Liver (tissue), 9 donors: Measurements from ENCODE around the gene SNRPN. TPM values are rescaled to one million over a fixed set of nuclear protein-coding genes. Genes with fewer than 3 reads are reported as not detected.
"Not testable (repeated sequence)": the region's sequence is repeated elsewhere in the genome, so short reads cannot be mapped to it uniquely, and the experiment has no call there.

Experiments
- DNase-seq: peaks from one replicate; pipeline ENCODE4 v3.0.0-alpha.2; 2017; ENCODE audit warnings: low spot score
- H3K27ac ChIP-seq, 2 donors: one replicate each; pipeline ENCODE4 v1.7.0; 2013; ENCODE audit warnings: inconsistent platforms in 2 of 2, low read length in 2 of 2, control low read depth in 1 of 2, low read depth in 1 of 2, mild to moderate bottlenecking in 1 of 2
- H3K27me3 ChIP-seq, 4 donors: one replicate each; pipeline versions ENCODE4 v1.6.1 to v1.7.0; 2013; ENCODE audit warnings: low read length in 3 of 4, inconsistent platforms in 1 of 4, mild to moderate bottlenecking in 1 of 4, moderate library complexity in 1 of 4; ENCODE audit not compliant: control insufficient read depth in 4 of 4, insufficient read depth in 4 of 4
- H3K36me3 ChIP-seq, 4 donors: one replicate each; pipeline versions ENCODE4 v1.6.1 to v1.7.0; 2013; ENCODE audit warnings: low read length in 3 of 4, mild to moderate bottlenecking in 3 of 4, low read depth in 1 of 4, moderate library complexity in 1 of 4; ENCODE audit not compliant: control insufficient read depth in 4 of 4, insufficient read depth in 3 of 4
- H3K4me1 ChIP-seq, 4 donors: one replicate each; pipeline versions ENCODE4 v1.6.1 to v1.7.0; 2013; ENCODE audit warnings: low read length in 3 of 4, mild to moderate bottlenecking in 3 of 4, moderate library complexity in 1 of 4; ENCODE audit not compliant: control insufficient read depth in 4 of 4, insufficient read depth in 4 of 4
- H3K4me3 ChIP-seq, 3 donors: one replicate each; pipeline versions ENCODE4 v1.6.1 to v1.7.0; 2013; ENCODE audit warnings: low read length in 3 of 3, control low read depth in 1 of 3, low read depth in 1 of 3, mild to moderate bottlenecking in 1 of 3
- H3K9ac ChIP-seq, 2 donors: one replicate each; pipeline ENCODE4 v1.7.0; 2013; ENCODE audit warnings: low read length in 2 of 2, mild to moderate bottlenecking in 2 of 2, moderate library complexity in 2 of 2, control low read depth in 1 of 2, low read depth in 1 of 2
- H3K9me3 ChIP-seq, 4 donors: one replicate each; pipeline versions ENCODE4 v1.6.1 to v1.7.0; 2013; ENCODE audit warnings: low read length in 3 of 4; ENCODE audit not compliant: control insufficient read depth in 4 of 4
- ATF3 ChIP-seq: IDR thresholded peaks from 2 replicates; pipeline ENCODE4 v1.6.1; 2016; ENCODE audit warnings: antibody characterized with exemption
- CTCF ChIP-seq: fragments of 150-350 bp; IDR thresholded peaks from 2 replicates; pipeline ENCODE4 v1.5.1; 2017; ENCODE audit warnings: improper control_type of control experiment, low read depth, low read length; ENCODE audit not compliant: missing input control
- EGR1 ChIP-seq, 2 donors: IDR thresholded peaks; 2 replicates each; pipeline ENCODE4 v1.6.1; 2016 to 2018; ENCODE audit warnings: antibody characterized with exemption in 2 of 2, low read depth in 2 of 2
- FOXA1 ChIP-seq: IDR thresholded peaks from 2 replicates; pipeline ENCODE4 v1.6.1; 2016; ENCODE audit warnings: antibody characterized with exemption
- FOXA2 ChIP-seq: IDR thresholded peaks from 2 replicates; pipeline ENCODE4 v1.6.1; 2016; ENCODE audit warnings: antibody characterized with exemption
- GABPA ChIP-seq, 2 donors: IDR thresholded peaks in 1 of 2; conservative IDR thresholded peaks in 1 of 2; 2 replicates each; pipeline ENCODE4 v1.6.1; 2016; ENCODE audit warnings: antibody characterized with exemption in 2 of 2, mild to moderate bottlenecking in 1 of 2, moderate library complexity in 1 of 2
- HNF4A ChIP-seq, 2 donors: conservative IDR thresholded peaks; 2 replicates each; pipeline ENCODE4 v1.6.1; 2016; ENCODE audit warnings: antibody characterized with exemption in 2 of 2, mild to moderate bottlenecking in 2 of 2
- HNF4G ChIP-seq: IDR thresholded peaks from 2 replicates; pipeline ENCODE4 v1.6.1; 2016; ENCODE audit warnings: antibody characterized with exemption
- JUND ChIP-seq, 2 donors: IDR thresholded peaks; 2 replicates each; pipeline ENCODE4 v1.6.1; 2016; ENCODE audit warnings: antibody characterized with exemption in 2 of 2
- MAX ChIP-seq: IDR thresholded peaks from 2 replicates; pipeline ENCODE4 v1.6.1; 2016; ENCODE audit warnings: antibody characterized with exemption
- NR2F2 ChIP-seq: IDR thresholded peaks from 2 replicates; pipeline ENCODE4 v1.6.1; 2016; ENCODE audit warnings: antibody characterized with exemption
- RAD21 ChIP-seq, 2 donors: IDR thresholded peaks; 2 replicates each; pipeline ENCODE4 v1.6.1; 2016; ENCODE audit warnings: antibody characterized with exemption in 2 of 2, mild to moderate bottlenecking in 2 of 2
- REST ChIP-seq: IDR thresholded peaks from 2 replicates; pipeline ENCODE4 v1.6.1; 2016; ENCODE audit warnings: antibody characterized with exemption, mild to moderate bottlenecking
- RXRA ChIP-seq, 2 donors: IDR thresholded peaks; 2 replicates each; pipeline ENCODE4 v1.6.1; 2017 to 2018; ENCODE audit warnings: antibody characterized with exemption in 2 of 2, mild to moderate bottlenecking in 1 of 2
- SP1 ChIP-seq: IDR thresholded peaks from 2 replicates; pipeline ENCODE4 v1.6.1; 2018; ENCODE audit warnings: antibody characterized with exemption, mild to moderate bottlenecking
- TAF1 ChIP-seq: conservative IDR thresholded peaks from 2 replicates; pipeline ENCODE4 v1.6.1; 2016; ENCODE audit warnings: antibody characterized with exemption, mild to moderate bottlenecking
- YY1 ChIP-seq: IDR thresholded peaks from 2 replicates; pipeline ENCODE4 v1.6.1; 2016; ENCODE audit warnings: antibody characterized with exemption, mild to moderate bottlenecking
- ZBTB33 ChIP-seq: IDR thresholded peaks from 2 replicates; pipeline ENCODE4 v1.6.1; 2016; ENCODE audit warnings: antibody characterized with exemption
- WGBS: extraction: QIAGEN DNeasy Blood & Tissue Kit; methylation state at CpG from one replicate; pipeline ENCODE4 v1.1.7; 2013; 5-methylcytosine and 5-hydroxymethylcytosine counted together
- polyA plus RNA-seq, 2 donors: library from polyadenylated mRNA; stranded (reverse) in 1 of 2; unstranded in 1 of 2; fragments of 200-250 nt in 1 of 2; fragments of >200 nt in 1 of 2; fragmentation: Nextera tagmentation in 1 of 2; extraction: Ambion mirVana in 1 of 2; gene quantifications; one replicate each; pipeline versions ENCODE4 v1.2.1 to v1.2.3, GENCODE V29; 2013 to 2015
- total RNA-seq, 2 donors: library from RNA; depleted of rRNA; stranded (reverse); fragments of >200 nt; gene quantifications; one replicate each; pipeline ENCODE4 v1.2.3, GENCODE V29; 2014
- donor health status: healthy.
- donor health status: healthy.
- donor health status: healthy.
- donor health status: healthy.
- donor health status: healthy.

Gene SNRPN
- total and polyA plus RNA-seq, 4 donors: 29.9 to 90.7 (median 44.4) TPM

- TF ChIP-seq ZBTB33 (no peak), FOXA1 (no peak)
Observed at GRCh38 chr15:24971772-24972171, 17.0 kb downstream of the SNRPN start (continued).

- Histone ChIP-seq H3K9me3 (peaks cover 2 to 13% (median 4%) of the 10 kb centered on the region in 4 donors), H3K36me3 (peaks cover 4 to 55% (median 23%) of the 10 kb centered on the region in 4 donors)
- H3K27ac ChIP-seq, H3K4me3 ChIP-seq, H3K9ac ChIP-seq, H3K4me1 ChIP-seq, H3K27me3 ChIP-seq, DNase-seq: not testable (repeated sequence)
- WGBS: 90% methylated on average over 5 of the region's 5 CpGs
Observed at GRCh38 chr15:24972707-24973106, 17.9 kb downstream of the SNRPN start.

GRCh38 chr15:24976932-24977331 lies 22.1 kb downstream of the SNRPN start:
- Histone ChIP-seq H3K36me3 (peaks cover 6 to 64% (median 43%) of the 10 kb centered on the region in 4 donors), H3K27ac (no peak overlapping the region), H3K4me3 (no peak overlapping the region), H3K9ac (no peak overlapping the region), H3K9me3 (peaks cover 5 to 17% (median 6%) of the 10 kb centered on the region in 4 donors), H3K4me1 (no peaks in the 10 kb centered on the region), H3K27me3 (no peaks in the 10 kb centered on the region)
- no peak for DNase-seq
- TF ChIP-seq TAF1 (no peak), SP1 (no peak), EGR1 (IDR thresholded peaks at IDR 0.05; ENCODE audit: low read depth in 2 of 2) (no peak), NR2F2 (no peak), YY1 (no peak), FOXA2 (no peak)
- WGBS: 88% methylated on average over 3 of the region's 3 CpGs

- Histone ChIP-seq H3K9ac (no peak overlapping the region), H3K4me3 (no peak overlapping the region), H3K36me3 (peaks cover 6 to 68% (median 47%) of the 10 kb centered on the region in 4 donors), H3K27ac (no peak overlapping the region), H3K9me3 (peaks cover 3 to 17% (median 6%) of the 10 kb centered on the region in 4 donors), H3K27me3 (no peaks in the 10 kb centered on the region), H3K4me1 (no peaks in the 10 kb centered on the region)
- no peak for DNase-seq
- 92% methylated on average over 9 of the region's 9 CpGs for WGBS
- TF ChIP-seq RAD21 (IDR thresholded peaks at IDR 0.05) (no peak), REST (no peak), ATF3 (no peak), FOXA2 (no peak), RXRA (IDR thresholded peaks at IDR 0.05) (no peak), JUND (IDR thresholded peaks at IDR 0.05) (no peak), EGR1 (IDR thresholded peaks at IDR 0.05; ENCODE audit: low read depth in 2 of 2) (no peak), HNF4A (conservative IDR thresholded peaks at IDR 0.05) (no peak), CTCF (no peak), SP1 (no peak), FOXA1 (no peak), HNF4G (no peak), NR2F2 (no peak), GABPA (IDR thresholded peaks at IDR 0.05 in 1 of 2, conservative IDR thresholded peaks at IDR 0.05 in 1 of 2) (no peak), TAF1 (no peak), MAX (no peak)
Observed at GRCh38 chr15:24977686-24978085, 22.9 kb downstream of the SNRPN start.
